HepG2 (cell line): ENCODE results near the gene PEAR1. TPM values are rescaled to one million over a fixed set of nuclear protein-coding genes. Genes with fewer than 3 reads are reported as not detected.

ENCODE experiments used
- EZH2 ChIP-seq: conservative IDR thresholded peaks from 2 replicates; pipeline ENCODE4 v1.6.1; 2012; ENCODE audit warnings: mild to moderate bottlenecking, low read depth, low read length, moderate library complexity
- RNF2 ChIP-seq: fragments of 450-650 bp; conservative IDR thresholded peaks from 2 replicates; pipeline ENCODE4 v1.6.1; 2016; ENCODE audit warnings: low read depth
- SP2 ChIP-seq: sonication (generic); formaldehyde crosslinking; IDR thresholded peaks from 2 replicates; pipeline ENCODE4 v1.5.1; 2020; ENCODE audit warnings: mild to moderate bottlenecking, missing genetic modification reagents
- STAG1 ChIP-seq: sonication (generic); formaldehyde crosslinking; IDR thresholded peaks from 2 replicates; pipeline ENCODE4 v1.4.0; 2020; ENCODE audit warnings: missing genetic modification reagents
- ZNF33B ChIP-seq: sonication (generic); formaldehyde crosslinking; IDR thresholded peaks from 2 replicates; pipeline ENCODE4 v1.5.1; 2020; ENCODE audit warnings: mild to moderate bottlenecking, missing genetic modification reagents
- ZNF34 ChIP-seq: sonication (generic); formaldehyde crosslinking; IDR thresholded peaks from 2 replicates; pipeline ENCODE4 v1.4.0; 2020; ENCODE audit warnings: mild to moderate bottlenecking, missing genetic modification reagents, borderline replicate concordance
- ZNF850 ChIP-seq: sonication (generic); formaldehyde crosslinking; conservative IDR thresholded peaks from 2 replicates; pipeline ENCODE4 v1.9.0; 2021; ENCODE audit warnings: mild to moderate bottlenecking, missing genetic modification reagents
- polyA plus RNA-seq, 8 experiments: library from polyadenylated mRNA; depleted of rRNA in 3 of 8; stranded (reverse) in 7 of 8; unstranded in 1 of 8; fragments of >200 nt; fragmentation: Illumina TruSeq in 4 of 8; extraction: Trizol in 4 of 8; gene quantifications; 2 replicates each; pipeline versions ENCODE4 v1.2.1 to v1.2.3, GENCODE V29; 2011 to 2016; ENCODE audit warnings: low read depth in 4 of 8, missing spikeins in 1 of 8, mixed read lengths in 1 of 8; ENCODE audit not compliant: insufficient read depth in 1 of 8
- total RNA-seq, 5 experiments: library from RNA; depleted of rRNA; stranded (reverse); fragments of >200 nt; fragmentation: Illumina TruSeq; extraction: Trizol; gene quantifications; 2 replicates each; pipeline ENCODE4 v1.2.3, GENCODE V29; 2016; ENCODE audit warnings: low read depth in 1 of 5
- TF ChIP-seq, protein P1 (sequence below): sonication (generic); formaldehyde crosslinking; IDR thresholded peaks from 2 replicates; pipeline ENCODE4 v1.4.0; 2020; ENCODE audit warnings: missing genetic modification reagents
- TF ChIP-seq, protein P2 (sequence below): sonication (generic); formaldehyde crosslinking; IDR thresholded peaks from 2 replicates; pipeline ENCODE4 v1.5.1; 2020; ENCODE audit warnings: mild to moderate bottlenecking, missing genetic modification reagents, moderate library complexity
- TF ChIP-seq, protein P3 (sequence below): sonication (generic); formaldehyde crosslinking; IDR thresholded peaks from 2 replicates; pipeline ENCODE4 v1.4.0; 2020; ENCODE audit warnings: missing genetic modification reagents

PEAR1 gene
- total and polyA plus RNA-seq, 2 of the 13 experiments (the other 11 are each of a cell fraction or from before 2014, with no cell fraction given): 0.27 to 0.41 TPM

DNA sequence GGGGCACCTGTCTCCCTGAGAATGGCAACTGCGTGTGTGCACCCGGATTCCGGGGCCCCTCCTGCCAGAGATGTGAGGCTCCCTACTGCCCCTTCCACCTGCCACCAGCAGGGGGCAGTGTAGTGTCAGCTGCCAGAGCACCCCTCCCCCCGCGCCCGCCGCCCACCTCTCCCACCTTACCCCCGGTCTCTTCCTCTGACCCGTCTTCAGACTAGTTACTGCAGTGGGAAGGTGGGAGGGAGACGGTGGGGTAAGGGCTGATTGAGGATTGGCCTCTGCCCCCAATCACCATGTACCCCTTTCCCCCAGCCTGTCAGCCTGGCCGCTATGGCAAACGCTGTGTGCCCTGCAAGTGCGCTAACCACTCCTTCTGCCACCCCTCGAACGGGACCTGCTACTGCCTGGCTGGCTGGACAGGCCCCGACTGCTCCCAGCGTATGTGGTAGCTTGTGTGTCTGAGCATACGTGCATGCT, 16.8 kb downstream of the PEAR1 start (continued):
- TF ChIP-seq, protein P1, sequence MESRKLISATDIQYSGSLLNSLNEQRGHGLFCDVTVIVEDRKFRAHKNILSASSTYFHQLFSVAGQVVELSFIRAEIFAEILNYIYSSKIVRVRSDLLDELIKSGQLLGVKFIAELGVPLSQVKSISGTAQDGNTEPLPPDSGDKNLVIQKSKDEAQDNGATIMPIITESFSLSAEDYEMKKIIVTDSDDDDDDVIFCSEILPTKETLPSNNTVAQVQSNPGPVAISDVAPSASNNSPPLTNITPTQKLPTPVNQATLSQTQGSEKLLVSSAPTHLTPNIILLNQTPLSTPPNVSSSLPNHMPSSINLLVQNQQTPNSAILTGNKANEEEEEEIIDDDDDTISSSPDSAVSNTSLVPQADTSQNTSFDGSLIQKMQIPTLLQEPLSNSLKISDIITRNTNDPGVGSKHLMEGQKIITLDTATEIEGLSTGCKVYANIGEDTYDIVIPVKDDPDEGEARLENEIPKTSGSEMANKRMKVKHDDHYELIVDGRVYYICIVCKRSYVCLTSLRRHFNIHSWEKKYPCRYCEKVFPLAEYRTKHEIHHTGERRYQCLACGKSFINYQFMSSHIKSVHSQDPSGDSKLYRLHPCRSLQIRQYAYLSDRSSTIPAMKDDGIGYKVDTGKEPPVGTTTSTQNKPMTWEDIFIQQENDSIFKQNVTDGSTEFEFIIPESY: 0 out of 2 replicates have a peak, but pooled peaks have one; percentile 26
- no peak for TF ChIP-seq ZNF850 (CRISPR knock-in tag)
- TF ChIP-seq, protein P2, sequence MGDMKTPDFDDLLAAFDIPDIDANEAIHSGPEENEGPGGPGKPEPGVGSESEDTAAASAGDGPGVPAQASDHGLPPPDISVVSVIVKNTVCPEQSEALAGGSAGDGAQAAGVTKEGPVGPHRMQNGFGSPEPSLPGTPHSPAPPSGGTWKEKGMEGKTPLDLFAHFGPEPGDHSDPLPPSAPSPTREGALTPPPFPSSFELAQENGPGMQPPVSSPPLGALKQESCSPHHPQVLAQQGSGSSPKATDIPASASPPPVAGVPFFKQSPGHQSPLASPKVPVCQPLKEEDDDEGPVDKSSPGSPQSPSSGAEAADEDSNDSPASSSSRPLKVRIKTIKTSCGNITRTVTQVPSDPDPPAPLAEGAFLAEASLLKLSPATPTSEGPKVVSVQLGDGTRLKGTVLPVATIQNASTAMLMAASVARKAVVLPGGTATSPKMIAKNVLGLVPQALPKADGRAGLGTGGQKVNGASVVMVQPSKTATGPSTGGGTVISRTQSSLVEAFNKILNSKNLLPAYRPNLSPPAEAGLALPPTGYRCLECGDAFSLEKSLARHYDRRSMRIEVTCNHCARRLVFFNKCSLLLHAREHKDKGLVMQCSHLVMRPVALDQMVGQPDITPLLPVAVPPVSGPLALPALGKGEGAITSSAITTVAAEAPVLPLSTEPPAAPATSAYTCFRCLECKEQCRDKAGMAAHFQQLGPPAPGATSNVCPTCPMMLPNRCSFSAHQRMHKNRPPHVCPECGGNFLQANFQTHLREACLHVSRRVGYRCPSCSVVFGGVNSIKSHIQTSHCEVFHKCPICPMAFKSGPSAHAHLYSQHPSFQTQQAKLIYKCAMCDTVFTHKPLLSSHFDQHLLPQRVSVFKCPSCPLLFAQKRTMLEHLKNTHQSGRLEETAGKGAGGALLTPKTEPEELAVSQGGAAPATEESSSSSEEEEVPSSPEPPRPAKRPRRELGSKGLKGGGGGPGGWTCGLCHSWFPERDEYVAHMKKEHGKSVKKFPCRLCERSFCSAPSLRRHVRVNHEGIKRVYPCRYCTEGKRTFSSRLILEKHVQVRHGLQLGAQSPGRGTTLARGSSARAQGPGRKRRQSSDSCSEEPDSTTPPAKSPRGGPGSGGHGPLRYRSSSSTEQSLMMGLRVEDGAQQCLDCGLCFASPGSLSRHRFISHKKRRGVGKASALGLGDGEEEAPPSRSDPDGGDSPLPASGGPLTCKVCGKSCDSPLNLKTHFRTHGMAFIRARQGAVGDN (CRISPR knock-in tag): peak; percentile 24; the same call in 1 of the 2 replicates
- TF ChIP-seq, protein P3, sequence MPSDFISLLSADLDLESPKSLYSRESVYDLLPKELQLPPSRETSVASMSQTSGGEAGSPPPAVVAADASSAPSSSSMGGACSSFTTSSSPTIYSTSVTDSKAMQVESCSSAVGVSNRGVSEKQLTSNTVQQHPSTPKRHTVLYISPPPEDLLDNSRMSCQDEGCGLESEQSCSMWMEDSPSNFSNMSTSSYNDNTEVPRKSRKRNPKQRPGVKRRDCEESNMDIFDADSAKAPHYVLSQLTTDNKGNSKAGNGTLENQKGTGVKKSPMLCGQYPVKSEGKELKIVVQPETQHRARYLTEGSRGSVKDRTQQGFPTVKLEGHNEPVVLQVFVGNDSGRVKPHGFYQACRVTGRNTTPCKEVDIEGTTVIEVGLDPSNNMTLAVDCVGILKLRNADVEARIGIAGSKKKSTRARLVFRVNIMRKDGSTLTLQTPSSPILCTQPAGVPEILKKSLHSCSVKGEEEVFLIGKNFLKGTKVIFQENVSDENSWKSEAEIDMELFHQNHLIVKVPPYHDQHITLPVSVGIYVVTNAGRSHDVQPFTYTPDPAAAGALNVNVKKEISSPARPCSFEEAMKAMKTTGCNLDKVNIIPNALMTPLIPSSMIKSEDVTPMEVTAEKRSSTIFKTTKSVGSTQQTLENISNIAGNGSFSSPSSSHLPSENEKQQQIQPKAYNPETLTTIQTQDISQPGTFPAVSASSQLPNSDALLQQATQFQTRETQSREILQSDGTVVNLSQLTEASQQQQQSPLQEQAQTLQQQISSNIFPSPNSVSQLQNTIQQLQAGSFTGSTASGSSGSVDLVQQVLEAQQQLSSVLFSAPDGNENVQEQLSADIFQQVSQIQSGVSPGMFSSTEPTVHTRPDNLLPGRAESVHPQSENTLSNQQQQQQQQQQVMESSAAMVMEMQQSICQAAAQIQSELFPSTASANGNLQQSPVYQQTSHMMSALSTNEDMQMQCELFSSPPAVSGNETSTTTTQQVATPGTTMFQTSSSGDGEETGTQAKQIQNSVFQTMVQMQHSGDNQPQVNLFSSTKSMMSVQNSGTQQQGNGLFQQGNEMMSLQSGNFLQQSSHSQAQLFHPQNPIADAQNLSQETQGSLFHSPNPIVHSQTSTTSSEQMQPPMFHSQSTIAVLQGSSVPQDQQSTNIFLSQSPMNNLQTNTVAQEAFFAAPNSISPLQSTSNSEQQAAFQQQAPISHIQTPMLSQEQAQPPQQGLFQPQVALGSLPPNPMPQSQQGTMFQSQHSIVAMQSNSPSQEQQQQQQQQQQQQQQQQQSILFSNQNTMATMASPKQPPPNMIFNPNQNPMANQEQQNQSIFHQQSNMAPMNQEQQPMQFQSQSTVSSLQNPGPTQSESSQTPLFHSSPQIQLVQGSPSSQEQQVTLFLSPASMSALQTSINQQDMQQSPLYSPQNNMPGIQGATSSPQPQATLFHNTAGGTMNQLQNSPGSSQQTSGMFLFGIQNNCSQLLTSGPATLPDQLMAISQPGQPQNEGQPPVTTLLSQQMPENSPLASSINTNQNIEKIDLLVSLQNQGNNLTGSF: no peak
- no peak for TF ChIP-seq EZH2
- 0 out of 2 replicates have a peak, but pooled peaks have one; percentile 21 for TF ChIP-seq STAG1 (CRISPR knock-in tag)
- TF ChIP-seq SP2: no peak
- no peak for TF ChIP-seq ZNF33B (CRISPR knock-in tag)
- no peak for TF ChIP-seq ZNF34 (CRISPR knock-in tag)
- TF ChIP-seq RNF2: no peak
